H9 (cell line): ENCODE data around the gene SULT2A1. TPM values are rescaled to one million over a fixed set of nuclear protein-coding genes. Genes with fewer than 3 reads are reported as not detected.

Source experiments
- DNase-seq: peaks from one replicate; pipeline ENCODE4 v3.0.0-alpha.2; 2017
- H2AFZ ChIP-seq: one replicate; pipeline ENCODE4 v1.6.1; 2013; ENCODE audit warnings: mild to moderate bottlenecking, low read length, control low read depth, moderate library complexity
- H2AK5ac ChIP-seq: 2 replicates; pipeline ENCODE4 v1.6.1; 2013; ENCODE audit warnings: low read length, control low read depth, mixed read lengths; ENCODE audit not compliant: insufficient read length
- H2BK120ac ChIP-seq: one replicate; pipeline ENCODE4 v1.6.1; 2013; ENCODE audit warnings: low read depth, mild to moderate bottlenecking, low read length, control low read depth, inconsistent platforms; ENCODE audit not compliant: poor library complexity, severe bottlenecking
- H2BK12ac ChIP-seq: 2 replicates; pipeline ENCODE4 v1.6.1; 2013; ENCODE audit warnings: low read length, control low read depth, mixed read lengths, low read depth; ENCODE audit not compliant: insufficient read length
- H2BK15ac ChIP-seq: 2 replicates; pipeline ENCODE4 v1.6.1; 2013; ENCODE audit warnings: low read depth, low read length, control low read depth
- H2BK20ac ChIP-seq: one replicate; pipeline ENCODE4 v1.6.1; 2013; ENCODE audit warnings: low read depth, mild to moderate bottlenecking, low read length, control low read depth, inconsistent platforms; ENCODE audit not compliant: poor library complexity, severe bottlenecking
- H2BK5ac ChIP-seq: 2 replicates; pipeline ENCODE4 v1.6.1; 2013; ENCODE audit warnings: low read length, control low read depth, mixed read lengths; ENCODE audit not compliant: insufficient read length
- H3K14ac ChIP-seq: 2 replicates; pipeline ENCODE4 v1.6.1; 2013; ENCODE audit warnings: low read length, control low read depth; ENCODE audit not compliant: insufficient read depth
- H3K18ac ChIP-seq: 2 replicates; pipeline ENCODE4 v1.6.1; 2013; ENCODE audit warnings: low read depth, mild to moderate bottlenecking, mixed read lengths, low read length, control low read depth; ENCODE audit not compliant: insufficient read length
- H3K23ac ChIP-seq: 2 replicates; pipeline ENCODE4 v1.6.1; 2013; ENCODE audit warnings: low read length, control low read depth, mixed read lengths, low read depth; ENCODE audit not compliant: insufficient read length
- H3K23me2 ChIP-seq: 2 replicates; pipeline ENCODE4 v1.6.1; 2013; ENCODE audit warnings: low read depth, mild to moderate bottlenecking, mixed read lengths, low read length, control low read depth; ENCODE audit not compliant: insufficient read length, poor library complexity, severe bottlenecking
- H3K27ac ChIP-seq: 2 replicates; pipeline ENCODE4 v1.5.1; 2013; ENCODE audit warnings: low read length, control low read depth, mixed read lengths, low read depth; ENCODE audit not compliant: insufficient read length
- H3K27me3 ChIP-seq: 2 replicates; pipeline ENCODE4 v1.6.1; 2013; ENCODE audit warnings: low read length, control low read depth, inconsistent platforms; ENCODE audit not compliant: insufficient read depth
- H3K4ac ChIP-seq: 2 replicates; pipeline ENCODE4 v1.6.1; 2013; ENCODE audit warnings: low read depth, mild to moderate bottlenecking, control low read depth, inconsistent platforms, low read length, moderate library complexity
- H3K4me1 ChIP-seq: 2 replicates; pipeline ENCODE4 v1.6.1; 2013; ENCODE audit warnings: low read length, control low read depth, inconsistent platforms; ENCODE audit not compliant: insufficient read depth
- H3K4me2 ChIP-seq: 2 replicates; pipeline ENCODE4 v1.6.1; 2013; ENCODE audit warnings: low read length, control low read depth, mixed read lengths; ENCODE audit not compliant: insufficient read length, insufficient read depth
- H3K56ac ChIP-seq: 2 replicates; pipeline ENCODE4 v1.6.1; 2013; ENCODE audit warnings: low read depth, mild to moderate bottlenecking, mixed read lengths, low read length, control low read depth; ENCODE audit not compliant: insufficient read length
- H3K79me1 ChIP-seq: 2 replicates; pipeline ENCODE4 v1.6.1; 2013; ENCODE audit warnings: low read depth, mild to moderate bottlenecking, moderate library complexity, low read length, control low read depth, inconsistent platforms; ENCODE audit not compliant: insufficient read depth, poor library complexity, severe bottlenecking
- H3K79me2 ChIP-seq: 2 replicates; pipeline ENCODE4 v1.6.1; 2013; ENCODE audit warnings: low read length, control low read depth, inconsistent platforms; ENCODE audit not compliant: insufficient read depth
- H3K9ac ChIP-seq: 2 replicates; pipeline ENCODE4 v1.6.1; 2013; ENCODE audit warnings: low read length, control low read depth, mixed read lengths; ENCODE audit not compliant: insufficient read length; ENCODE audit errors: extremely low read depth
- H3K9me3 ChIP-seq: one replicate; pipeline ENCODE4 v1.6.1; 2013; ENCODE audit warnings: low read depth, low read length, inconsistent platforms; ENCODE audit not compliant: control insufficient read depth
- H3T11ph ChIP-seq: one replicate; pipeline ENCODE4 v1.6.1; 2013; ENCODE audit warnings: mild to moderate bottlenecking, low read length, control low read depth, inconsistent platforms
- H4K20me1 ChIP-seq: one replicate; pipeline ENCODE4 v1.6.1; 2013; ENCODE audit not compliant: control insufficient read depth, insufficient read length, insufficient read depth
- H4K5ac ChIP-seq: 2 replicates; pipeline ENCODE4 v1.6.1; 2013; ENCODE audit warnings: low read depth, mild to moderate bottlenecking, mixed read lengths, low read length, control low read depth; ENCODE audit not compliant: insufficient read length
- H4K8ac ChIP-seq: replicated peaks from 2 replicates; pipeline ENCODE4 v1.6.1; 2013; ENCODE audit warnings: low read length, control low read depth, mixed read lengths, low read depth; ENCODE audit not compliant: insufficient read length
- H4K91ac ChIP-seq: 2 replicates; pipeline ENCODE4 v1.6.1; 2013; ENCODE audit warnings: low read depth, mild to moderate bottlenecking, moderate library complexity, mixed read lengths, low read length, control low read depth; ENCODE audit not compliant: insufficient read length
- H3K27ac Mint-ChIP-seq, 3 experiments: 2 replicates in 2 of 3; 3 replicates in 1 of 3; pipeline ENCODE4 v1.8.0; 2020 to 2021; ENCODE audit warnings: mixed read lengths in 3 of 3, mild to moderate bottlenecking in 1 of 3, moderate library complexity in 1 of 3
- H3K27me3 Mint-ChIP-seq: 2 replicates; pipeline ENCODE4 v1.8.0; 2021; ENCODE audit warnings: low read depth, mild to moderate bottlenecking, moderate library complexity, mixed read lengths
- H3K36me3 Mint-ChIP-seq, 3 experiments: 2 replicates in 2 of 3; 3 replicates in 1 of 3; pipeline ENCODE4 v1.8.0; 2020 to 2021; ENCODE audit warnings: low read depth in 3 of 3, mixed read lengths in 3 of 3; ENCODE audit not compliant: insufficient read depth in 1 of 3
- H3K4me1 Mint-ChIP-seq, 2 experiments: 2 replicates each; pipeline ENCODE4 v1.8.0; 2020; ENCODE audit warnings: mixed read lengths in 2 of 2
- H3K4me3 Mint-ChIP-seq, 2 experiments: 2 replicates in 1 of 2; 3 replicates in 1 of 2; pipeline ENCODE4 v1.8.0; 2020 to 2021; ENCODE audit warnings: mild to moderate bottlenecking in 2 of 2, mixed read lengths in 2 of 2, moderate library complexity in 1 of 2
- H3K9me3 Mint-ChIP-seq, 2 experiments: 2 replicates in 1 of 2; 3 replicates in 1 of 2; pipeline ENCODE4 v1.8.0; 2020; ENCODE audit warnings: mild to moderate bottlenecking in 2 of 2, mixed read lengths in 2 of 2, moderate library complexity in 1 of 2
- CTCF ChIP-seq: fragments of 200-600 bp; sonication (generic); conservative IDR thresholded peaks from 3 replicates; pipeline ENCODE4 v1.8.0; 2021; ENCODE audit warnings: antibody characterized with exemption, mild to moderate bottlenecking
- WGBS: extraction: QIAGEN DNeasy Blood & Tissue Kit; methylation state at CpG from one replicate; pipeline ENCODE4 v1.1.7; 2013; ENCODE audit warnings: missing lambda C conversion rate, low lambda C conversion rate, mixed read lengths; ENCODE audit not compliant: insufficient read length; ENCODE audit errors: extremely low coverage; 5-methylcytosine and 5-hydroxymethylcytosine counted together
- long read RNA-seq: library from polyadenylated mRNA; unstranded; transcript quantifications from one replicate; pipeline ENCODE4 v2.0.0, GENCODE V29; 2020
- total RNA-seq: library from RNA; stranded (reverse); gene quantifications from 2 replicates; pipeline ENCODE4 v1.2.1, GENCODE V29; 2021

SULT2A1 gene, protein sequence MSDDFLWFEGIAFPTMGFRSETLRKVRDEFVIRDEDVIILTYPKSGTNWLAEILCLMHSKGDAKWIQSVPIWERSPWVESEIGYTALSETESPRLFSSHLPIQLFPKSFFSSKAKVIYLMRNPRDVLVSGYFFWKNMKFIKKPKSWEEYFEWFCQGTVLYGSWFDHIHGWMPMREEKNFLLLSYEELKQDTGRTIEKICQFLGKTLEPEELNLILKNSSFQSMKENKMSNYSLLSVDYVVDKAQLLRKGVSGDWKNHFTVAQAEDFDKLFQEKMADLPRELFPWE
- not detected in 2 replicates for total RNA-seq
- long read RNA-seq: 0 reads

DNA sequence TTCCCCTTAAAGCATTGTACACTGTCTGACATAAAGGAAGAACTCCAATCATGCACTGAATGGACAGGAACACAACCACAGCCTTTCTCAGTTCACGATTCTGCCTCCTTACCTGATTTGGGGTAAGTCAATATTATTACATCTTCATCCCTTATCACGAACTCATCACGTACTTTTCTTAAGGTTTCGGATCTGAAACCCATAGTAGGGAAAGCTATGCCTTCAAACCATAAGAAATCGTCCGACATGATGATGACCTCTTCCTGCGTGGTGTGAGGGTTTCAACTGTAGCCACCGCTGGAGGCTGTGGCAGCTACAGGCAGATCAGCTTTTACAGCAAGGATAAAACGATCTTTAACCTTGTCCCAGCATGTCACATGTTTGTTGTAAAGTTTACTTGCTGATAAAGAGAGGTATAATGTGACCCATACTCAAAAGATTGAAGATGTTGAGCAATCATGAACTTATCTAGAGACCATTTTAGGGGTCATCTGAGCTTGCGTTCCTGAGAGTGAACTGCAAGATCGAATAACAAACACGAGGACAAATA, at the start of gene SULT2A1:
SULT2A1 (minus strand) TSS at position 306 of the 550 bp plus-strand sequence; CDS start at position 248, 58 bp downstream.
- H4K91ac ChIP-seq: no peak within 1 kb of the TSS
- Mint-ChIP-seq H3K4me1 (peaks cover 6 to 8% of the 10 kb centered on the region in 2 experiments; a peak in 2 of 4 replicates), H3K36me3 (no peaks in the 10 kb centered on the region), H3K4me3 (no peak within 1 kb of the TSS), H3K27ac (no peak within 1 kb of the TSS; a peak in 1 of 7 replicates), H3K27me3 (no peaks in the 10 kb centered on the region; the same call in none of the 2 replicates), H3K9me3 (no peaks in the 10 kb centered on the region; a peak in 1 of 5 replicates)
- no peak within 1 kb of the TSS for H2AFZ ChIP-seq
- no peak within 1 kb of the TSS for H3K18ac ChIP-seq
- no peaks in the 10 kb centered on the region for H3K27me3 ChIP-seq
- H3K27ac ChIP-seq: no peak within 1 kb of the TSS
- H3K79me1 ChIP-seq: no peaks in the 10 kb centered on the region
- H2BK20ac ChIP-seq: no peak within 1 kb of the TSS
- H3K4me2 ChIP-seq: no peak within 1 kb of the TSS
- no peak within 1 kb of the TSS for H2AK5ac ChIP-seq
- no peak within 1 kb of the TSS for H3K14ac ChIP-seq
- no peak within 1 kb of the TSS for H4K5ac ChIP-seq
- H4K20me1 ChIP-seq: no peaks in the 10 kb centered on the region
- H2BK5ac ChIP-seq: no peak within 1 kb of the TSS
- WGBS: no CpG with 5 or more reads among the region's 12 CpGs
- no peaks in the 10 kb centered on the region for H3K23me2 ChIP-seq
- no peak within 1 kb of the TSS for H3K56ac ChIP-seq
- no peak within 1 kb of the TSS for H2BK120ac ChIP-seq
- no peak within 1 kb of the TSS for H3K4ac ChIP-seq
- no peak within 1 kb of the TSS for H3K9ac ChIP-seq
- H2BK15ac ChIP-seq: no peak within 1 kb of the TSS
- H3K79me2 ChIP-seq: no peaks in the 10 kb centered on the region
- no peaks in the 10 kb centered on the region for H3K4me1 ChIP-seq
- no peak within 1 kb of the TSS for H3T11ph ChIP-seq
- TF ChIP-seq CTCF: no peak
- no peak within 1 kb of the TSS for H4K8ac ChIP-seq
- H3K9me3 ChIP-seq: no peaks in the 10 kb centered on the region
- no peak within 1 kb of the TSS for H2BK12ac ChIP-seq
- no peak within 1 kb of the TSS for H3K23ac ChIP-seq
- no peak for DNase-seq
